Tibial nerve (tissue), 4 donors: ENCODE data around the gene ANKRA2. TPM values are rescaled to one million over a fixed set of nuclear protein-coding genes. Genes with fewer than 3 reads are reported as not detected.

ENCODE experiments used
- DNase-seq, 2 donors: peaks; one replicate each; pipeline ENCODE4 v3.0.0-alpha.2; 2019; ENCODE audit warnings: low spot score in 2 of 2
- H3K27ac ChIP-seq, 4 donors: fragments of 200-600 bp; sonication (generic) in 3 of 4; one replicate each; pipeline ENCODE4 v1.5.1; 2017 to 2019; ENCODE audit warnings: mild to moderate bottlenecking in 1 of 4
- H3K27me3 ChIP-seq, 2 donors: fragments of 200-600 bp; sonication (generic) in 1 of 2; one replicate each; pipeline versions ENCODE4 v1.5.1 to v1.6.0; 2017 to 2019
- H3K36me3 ChIP-seq, 3 donors: fragments of 200-600 bp; sonication (generic); one replicate each; pipeline ENCODE4 v1.5.1; 2018 to 2019
- H3K4me1 ChIP-seq, 4 donors: fragments of 200-600 bp; sonication (generic) in 3 of 4; one replicate each; pipeline ENCODE4 v1.5.1; 2017 to 2019
- H3K4me3 ChIP-seq, 4 donors: fragments of 200-600 bp; sonication (generic) in 3 of 4; one replicate each; pipeline ENCODE4 v1.5.1; 2017 to 2019; ENCODE audit warnings: mild to moderate bottlenecking in 1 of 4, moderate library complexity in 1 of 4
- H3K9me3 ChIP-seq, 4 donors: fragments of 200-600 bp; sonication (generic) in 3 of 4; one replicate each; pipeline ENCODE4 v1.5.1; 2017 to 2019
- CTCF ChIP-seq, 5 experiments: fragments of 200-600 bp in 3 of 5; fragments of 450-650 bp in 2 of 5; sonication (generic) in 3 of 5; IDR thresholded peaks; one replicate each; pipeline ENCODE4 v1.5.1; 2016 to 2019; ENCODE audit warnings: antibody characterized with exemption in 5 of 5, mild to moderate bottlenecking in 3 of 5, moderate library complexity in 2 of 5
- EP300 ChIP-seq, 2 donors: sonication (generic); formaldehyde crosslinking; IDR thresholded peaks; one replicate each; pipeline ENCODE4 v1.6.1; 2017; ENCODE audit warnings: antibody characterized with exemption in 2 of 2, mild to moderate bottlenecking in 1 of 2
- POLR2A ChIP-seq, 2 donors: fragments of 450-650 bp; IDR thresholded peaks; one replicate each; pipeline ENCODE4 v1.6.1; 2017; ENCODE audit warnings: antibody characterized with exemption in 2 of 2, mild to moderate bottlenecking in 2 of 2, moderate library complexity in 2 of 2
- WGBS, 2 donors: methylation state at CpG; one replicate each; pipeline ENCODE4 v1.1.5; 2018; 5-methylcytosine and 5-hydroxymethylcytosine counted together
- total RNA-seq, 4 donors: library from RNA; depleted of rRNA; stranded (reverse); fragments of >200 nt; gene quantifications; one replicate each; pipeline ENCODE4 v1.1.0, GENCODE V29; 2016

ANKRA2 gene
- 10 to 100 TPM; 24.3 to 46.7 (median 33.5) TPM for total RNA-seq

GRCh38 chr5:73565139-73565968, at the start of gene ANKRA2, which contains the start of gene UTP15:
TSS of gene ANKRA2 (minus strand) at chr5:73565639. CDS start at chr5:73562881, 2,758 bp downstream.
TSS of gene UTP15 (plus strand) at chr5:73565743. CDS start at chr5:73567345, 1,602 bp downstream.
- Histone ChIP-seq H3K4me3 (peak within 1 kb of the TSS; percentile 53 to 91 (median 79)), H3K27ac (peak within 1 kb of the TSS; percentile 72 to 99 (median 97)), H3K27me3 (no peaks in the 10 kb centered on the region), H3K9me3 (no peaks in the 10 kb centered on the region), H3K4me1 (peaks cover 0 to 36% (median 24%) of the 10 kb centered on the region in 4 donors), H3K36me3 (peaks cover 0 to 37% (median 6%) of the 10 kb centered on the region in 3 donors)
- peak; percentile 99 to 100 for DNase-seq
- 0 to 1% methylated on average over 53 to 58 of the region's 62 CpGs for WGBS, 2 donors
- TF ChIP-seq POLR2A (IDR thresholded peaks at IDR 0.05) (peak in 1 of 2 donors; percentile 64), CTCF (IDR thresholded peaks at IDR 0.05) (peak in 2 of 5 experiments; percentile 22), EP300 (IDR thresholded peaks at IDR 0.05) (peak; percentile 89 to 95)

GRCh38 chr5:73615085-73615484, 49.6 kb upstream of the ANKRA2 start:
- H3K9me3 ChIP-seq, result no peaks in the 10 kb centered on the region

GRCh38 chr5:73612799-73613198, 47.4 kb upstream of the ANKRA2 start:
- Histone ChIP-seq H3K4me3 (no peak overlapping the region), H3K9me3 (no peaks in the 10 kb centered on the region), H3K36me3 (no peaks in the 10 kb centered on the region), H3K4me1 (no peaks in the 10 kb centered on the region), H3K27ac (no peak overlapping the region), H3K27me3 (no peaks in the 10 kb centered on the region)
- DNase-seq, result no peak
- 90 to 94% methylated on average over 3 of the region's 3 CpGs for whole genome bisulfite sequencing, 2 donors
- no peak for TF ChIP-seq POLR2A (IDR thresholded peaks at IDR 0.05)
- no peak for TF ChIP-seq EP300 (IDR thresholded peaks at IDR 0.05)
- TF ChIP-seq CTCF (IDR thresholded peaks at IDR 0.05), result no peak

More at GRCh38 chr5:73615085-73615484, 49.6 kb upstream of the ANKRA2 start:
- Histone ChIP-seq H3K36me3 (no peaks in the 10 kb centered on the region), H3K4me3 (no peak overlapping the region), H3K4me1 (no peaks in the 10 kb centered on the region), H3K27ac (no peak overlapping the region), H3K27me3 (no peaks in the 10 kb centered on the region)
- TF ChIP-seq EP300 (IDR thresholded peaks at IDR 0.05) (no peak), CTCF (IDR thresholded peaks at IDR 0.05) (no peak), POLR2A (IDR thresholded peaks at IDR 0.05) (no peak)
- 83 to 92% methylated on average over 2 of the region's 2 CpGs for WGBS, 2 donors
- no peak for DNase-seq

GRCh38 chr5:73607228-73607627, 41.8 kb upstream of the ANKRA2 start:
- H3K4me3 ChIP-seq, result no peak overlapping the region
- no peaks in the 10 kb centered on the region for H3K36me3 ChIP-seq
- H3K27me3 ChIP-seq, result no peaks in the 10 kb centered on the region
- peaks cover 0 to 16% (median 0%) of the 10 kb centered on the region in 4 donors for H3K4me1 ChIP-seq
- H3K9me3 ChIP-seq, result peaks cover 0 to under 1% (median 0%) of the 10 kb centered on the region in 4 donors
- no peak for DNase-seq
- no peak overlapping the region for H3K27ac ChIP-seq
- TF ChIP-seq CTCF (IDR thresholded peaks at IDR 0.05) (no peak), EP300 (IDR thresholded peaks at IDR 0.05) (no peak), POLR2A (IDR thresholded peaks at IDR 0.05) (no peak)

GRCh38 chr5:73606206-73606753, 40.8 kb upstream of the ANKRA2 start:
- Histone ChIP-seq H3K4me1 (peaks cover 0 to 16% (median 0%) of the 10 kb centered on the region in 4 donors), H3K9me3 (peaks cover 0 to 10% (median 0%) of the 10 kb centered on the region in 4 donors), H3K27me3 (no peaks in the 10 kb centered on the region), H3K36me3 (no peaks in the 10 kb centered on the region), H3K4me3 (no peak overlapping the region), H3K27ac (no peak overlapping the region)
- TF ChIP-seq EP300 (IDR thresholded peaks at IDR 0.05) (no peak), POLR2A (IDR thresholded peaks at IDR 0.05) (no peak), CTCF (IDR thresholded peaks at IDR 0.05) (no peak)
- WGBS, 2 donors, result 41 to 57% methylated on average over 3 of the region's 3 CpGs
- DNase-seq, result no peak
